GM23338 (cell line): ENCODE data around the gene KCNJ10. TPM values are rescaled to one million over a fixed set of nuclear protein-coding genes. Genes with fewer than 3 reads are reported as not detected.

Source experiments
- ATAC-seq: fragments of 200-7000 bp; cut with Tn5 transposase; 3 replicates; pipeline ENCODE4 v1.9.1; 2020
- DNase-seq: peaks from one replicate; pipeline ENCODE4 v3.0.0-alpha.2; 2015; ENCODE audit warnings: low spot score
- H2AFZ ChIP-seq: fragments of 200-600 bp; sonication (generic); 2 replicates; pipeline ENCODE4 v1.8.0; 2016; ENCODE audit warnings: antibody characterized with exemption, mild to moderate bottlenecking, moderate library complexity
- H3F3A ChIP-seq: fragments of 200-600 bp; sonication (generic); replicated peaks from 2 replicates; pipeline ENCODE4 v1.8.0; 2017; ENCODE audit warnings: antibody characterized with exemption, mixed run types, low read depth
- H3K27ac ChIP-seq: fragments of 200-600 bp; sonication (generic); 2 replicates; pipeline ENCODE4 v1.6.1; 2016; ENCODE audit warnings: low read depth
- H3K27me3 ChIP-seq: fragments of 200-600 bp; sonication (generic); 2 replicates; pipeline ENCODE4 v1.8.0; 2016; ENCODE audit warnings: mild to moderate bottlenecking, mixed run types, moderate library complexity; ENCODE audit not compliant: insufficient read depth
- H3K36me3 ChIP-seq: fragments of 200-600 bp; sonication (generic); 2 replicates; pipeline ENCODE4 v1.8.0; 2016; ENCODE audit warnings: mild to moderate bottlenecking; ENCODE audit not compliant: insufficient read depth
- H3K4me1 ChIP-seq: fragments of 200-600 bp; sonication (generic); 2 replicates; pipeline ENCODE4 v1.8.0; 2016; ENCODE audit warnings: mild to moderate bottlenecking, moderate library complexity; ENCODE audit not compliant: insufficient read depth
- H3K4me2 ChIP-seq: fragments of 200-600 bp; sonication (generic); 2 replicates; pipeline ENCODE4 v1.7.1; 2017; ENCODE audit warnings: mixed run types
- H3K4me3 ChIP-seq: fragments of 200-600 bp; sonication (generic); 2 replicates; pipeline ENCODE4 v1.6.1; 2016; ENCODE audit warnings: mixed run types
- H3K79me2 ChIP-seq: fragments of 200-600 bp; sonication (generic); replicated peaks from 2 replicates; pipeline ENCODE4 v1.8.0; 2017; ENCODE audit warnings: mild to moderate bottlenecking; ENCODE audit not compliant: insufficient read depth
- H3K9me2 ChIP-seq: fragments of 200-600 bp; sonication (generic); 2 replicates; pipeline ENCODE4 v1.8.0; 2017; ENCODE audit not compliant: insufficient read depth
- H4K20me1 ChIP-seq: fragments of 200-600 bp; sonication (generic); replicated peaks from 2 replicates; pipeline ENCODE4 v1.8.0; 2017; ENCODE audit warnings: mild to moderate bottlenecking; ENCODE audit not compliant: insufficient read depth
- H3K27ac Mint-ChIP-seq: 2 replicates; pipeline ENCODE4 v1.8.0; 2020; ENCODE audit warnings: inconsistent platforms, mild to moderate bottlenecking, moderate library complexity, mixed read lengths
- H3K27me3 Mint-ChIP-seq: 3 replicates; pipeline ENCODE4 v1.8.0; 2022; ENCODE audit warnings: low read depth, mild to moderate bottlenecking, moderate library complexity, mixed read lengths, inconsistent platforms; ENCODE audit not compliant: insufficient read depth, poor library complexity
- H3K36me3 Mint-ChIP-seq: 3 replicates; pipeline ENCODE4 v1.8.0; 2021; ENCODE audit warnings: low read depth, mild to moderate bottlenecking, inconsistent platforms, moderate library complexity, mixed read lengths
- H3K4me1 Mint-ChIP-seq: 3 replicates; pipeline ENCODE4 v1.8.0; 2020; ENCODE audit warnings: mild to moderate bottlenecking, inconsistent platforms, mixed read lengths
- H3K4me3 Mint-ChIP-seq: 3 replicates; pipeline ENCODE4 v1.8.0; 2021; ENCODE audit warnings: moderate library complexity, mild to moderate bottlenecking, inconsistent platforms, mixed read lengths
- H3K9me3 Mint-ChIP-seq: 3 replicates; pipeline ENCODE4 v1.8.0; 2020; ENCODE audit warnings: moderate library complexity, mild to moderate bottlenecking, inconsistent platforms, mixed read lengths
- CTCF ChIP-seq, 2 experiments: fragments of 200-600 bp in 1 of 2; sonication (generic) in 1 of 2; conservative IDR thresholded peaks; 2 replicates each; pipeline versions ENCODE4 v1.5.1 to v1.6.1; 2016 to 2017; ENCODE audit warnings: antibody characterized with exemption in 2 of 2, low read depth in 2 of 2, mild to moderate bottlenecking in 2 of 2, moderate library complexity in 1 of 2
- EZH2phosphoT487 ChIP-seq: fragments of 200-600 bp; sonication (generic); IDR thresholded peaks from one replicate; pipeline ENCODE4 v1.8.1; 2018; ENCODE audit warnings: antibody characterized with exemption; ENCODE audit not compliant: unreplicated experiment
- STAT1 ChIP-seq: IDR thresholded peaks from one replicate; pipeline ENCODE4 v1.6.1; 2016; ENCODE audit warnings: antibody characterized with exemption; ENCODE audit not compliant: unreplicated experiment
- ZNF462 ChIP-seq: fragments of 250-450 bp; sonication (Bioruptor Pico); IDR thresholded peaks from 2 replicates; pipeline ENCODE4 v1.5.0; 2020; ENCODE audit warnings: mild to moderate bottlenecking, moderate library complexity
- polyA plus RNA-seq: library from polyadenylated mRNA; unstranded; fragments of >200 nt; fragmentation: Nextera tagmentation; extraction: Ambion mirVana; gene quantifications from 2 replicates; pipeline ENCODE4 v1.2.1, GENCODE V29; 2016
- total RNA-seq: library from RNA; depleted of rRNA; stranded (reverse); fragments of >200 nt; shearing (Covaris generic); gene quantifications from 2 replicates; pipeline ENCODE4 v1.2.3, GENCODE V29; 2014

KCNJ10 gene
- total and polyA plus RNA-seq, 2 experiments from 2014 or later: 1.4 to 2.8 TPM

- peak overlapping the region; percentile 11; the same call in 1 of the 2 replicates for H2AFZ ChIP-seq
- Mint-ChIP-seq H3K27me3 (peaks cover 8% of the 10 kb centered on the region), H3K36me3 (no peaks in the 10 kb centered on the region), H3K4me1 (peaks cover 29% of the 10 kb centered on the region), H3K9me3 (no peaks in the 10 kb centered on the region), H3K27ac (peak overlapping the region; percentile 20; the same call in 1 of the 2 replicates), H3K4me3 (0 out of 3 replicates have a peak overlapping the region, but pooled peaks have one; percentile 13)
- no peaks in the 10 kb centered on the region for H3K36me3 ChIP-seq
- peaks cover 29% of the 10 kb centered on the region for H3K4me1 ChIP-seq
- no peaks in the 10 kb centered on the region for H4K20me1 ChIP-seq
- H3F3A ChIP-seq: 0 out of 2 replicates have a peak, but pooled peaks cover 6% of the 10 kb centered on the region
- H3K27ac ChIP-seq: no peak overlapping the region; the same call in 1 of the 2 replicates
- H3K4me3 ChIP-seq: no peak overlapping the region
- H3K9me2 ChIP-seq: no peaks in the 10 kb centered on the region; the same call in 1 of the 2 replicates
- peaks cover 8% of the 10 kb centered on the region; the same call in 1 of the 2 replicates for H3K27me3 ChIP-seq
- peak overlapping the region; percentile 65 for H3K4me2 ChIP-seq
- ATAC-seq (no peak; the same call in 2 of the 3 replicates), DNase-seq (no peak)
- H3K79me2 ChIP-seq: no peaks in the 10 kb centered on the region
- no peak for TF ChIP-seq EZH2phosphoT487
These were observed 22.6 kb downstream of the KCNJ10 start for GRCh38 chr1:160047111-160047991.

DNA sequence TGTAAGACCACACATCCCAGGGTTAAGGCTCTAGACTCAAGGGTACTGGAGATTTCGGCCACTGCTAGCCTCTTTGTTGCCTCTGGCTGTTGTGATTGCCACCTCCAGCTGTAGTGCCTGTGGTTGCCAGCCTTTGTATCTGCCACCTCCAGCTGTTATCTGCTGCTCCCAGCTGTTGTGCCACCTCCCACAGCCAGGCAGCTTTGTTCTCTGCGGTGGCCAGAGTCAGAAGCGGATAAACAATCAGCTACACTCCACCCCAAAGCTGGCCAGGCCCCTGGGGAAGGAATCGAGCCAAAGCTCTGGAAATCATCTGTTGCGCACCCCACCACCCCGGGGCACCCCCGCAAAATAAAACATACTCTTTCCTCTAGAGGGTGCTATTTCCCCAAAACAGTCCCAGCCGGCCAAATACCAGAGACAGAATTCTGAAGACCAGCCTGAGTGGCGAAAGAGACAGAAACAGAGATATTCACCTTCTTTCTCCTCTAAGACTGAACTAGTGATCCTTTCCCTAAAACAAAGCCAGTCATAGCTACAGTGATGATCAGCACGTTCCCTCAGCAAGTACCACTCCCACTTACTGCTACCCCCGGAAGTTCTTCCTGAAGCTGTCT is 23.4 kb downstream of the KCNJ10 start:
- Mint-ChIP-seq H3K27me3 (peaks cover 6% of the 10 kb centered on the region), H3K27ac (0 out of 2 replicates have a peak overlapping the region, but pooled peaks have one; percentile 19)
- H3K4me3 ChIP-seq: peak overlapping the region; percentile 28; the same call in 1 of the 2 replicates

More for the DNA sequence above, 23.4 kb downstream of the KCNJ10 start:
- H3K27me3 ChIP-seq: peaks cover 8% of the 10 kb centered on the region; the same call in 1 of the 2 replicates
- peaks cover 29% of the 10 kb centered on the region for H3K4me1 Mint-ChIP-seq
- no peak overlapping the region; the same call in 1 of the 2 replicates for H3K27ac ChIP-seq
- DNase-seq (peak; percentile 84), ATAC-seq (peak; percentile 93)
- no peaks in the 10 kb centered on the region for H3K9me3 Mint-ChIP-seq
- H2AFZ ChIP-seq: peak overlapping the region; percentile 53
- peak overlapping the region; percentile 13; the same call in 2 of the 3 replicates for H3K4me3 Mint-ChIP-seq
- peak overlapping the region; percentile 70 for H3K4me2 ChIP-seq
- H3K4me1 ChIP-seq: peaks cover 29% of the 10 kb centered on the region
- no peaks in the 10 kb centered on the region for H3K36me3 ChIP-seq
- no peaks in the 10 kb centered on the region for H4K20me1 ChIP-seq
- H3K9me2 ChIP-seq: no peaks in the 10 kb centered on the region; the same call in 1 of the 2 replicates
- no peaks in the 10 kb centered on the region for H3K79me2 ChIP-seq
- TF ChIP-seq ZNF462 (peak; percentile 30; the same call in 1 of the 2 replicates), STAT1 (no peak), CTCF (conservative IDR thresholded peaks at IDR 0.05; ENCODE audit: low read depth in 2 of 2) (peak; percentile 82 to 85)
- H3F3A ChIP-seq: 0 out of 2 replicates have a peak, but pooled peaks cover 6% of the 10 kb centered on the region
- H3K36me3 Mint-ChIP-seq: 0 out of 3 replicates have a peak, but pooled peaks cover 3% of the 10 kb centered on the region
